Measurements from ENCODE around the gene CATSPER3. TPM values are rescaled to one million over a fixed set of nuclear protein-coding genes. Genes with fewer than 3 reads are reported as not detected.
"Not testable (repeated sequence)": the region's sequence is repeated elsewhere in the genome, so short reads cannot be mapped to it uniquely, and the experiment has no call there.

Gene CATSPER3
- total RNA-seq, 1 experiment from 2014 or later, result 0.90 TPM

DNA sequence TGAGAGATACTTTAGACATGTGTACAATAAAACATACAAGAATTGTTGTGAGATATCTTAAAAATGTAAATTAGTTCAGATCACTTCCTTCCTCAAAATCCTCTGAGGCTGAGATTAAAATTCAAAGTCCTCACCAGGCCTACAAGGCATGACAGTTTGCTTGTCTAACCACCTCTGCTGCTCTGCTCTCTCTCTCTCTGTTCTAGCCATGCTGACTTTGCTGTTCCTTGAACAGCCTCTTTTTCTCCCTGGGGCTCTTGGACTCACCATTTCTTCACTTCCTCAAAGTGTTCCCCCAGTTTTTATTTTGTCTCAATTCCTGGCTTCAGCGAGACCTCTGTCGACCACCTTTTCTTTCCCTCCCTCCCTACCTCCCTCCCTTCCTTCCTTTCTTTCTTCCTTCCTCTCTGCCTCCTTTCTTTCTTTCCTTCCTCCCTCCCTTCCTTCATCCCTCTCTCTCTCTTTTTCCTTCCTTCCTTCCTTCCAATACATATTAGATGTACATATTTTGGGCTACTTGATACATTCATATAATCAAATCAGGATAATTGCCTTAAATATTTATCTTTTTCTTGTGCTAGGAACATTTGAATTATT, 27.0 kb downstream of the CATSPER3 start:
- peaks cover 4% of the 10 kb centered on the region for H3K9me3 ChIP-seq (ENCODE audit: low read depth, low read length, poor library complexity, severe bottlenecking)
- TF ChIP-seq EZH2 (IDR thresholded peaks at IDR 0.05; ENCODE audit: borderline replicate concordance, low read depth, low read length, poor library complexity, severe bottlenecking) (no peak), CTCF (conservative IDR thresholded peaks at IDR 0.05; ENCODE audit: low read depth, low read length) (no peak)
- intact Hi-C loops (cut with micrococcal nuclease; ENCODE audit: unreplicated experiment), result no loop called here
- POLR2A ChIA-PET (ENCODE audit: low non-redundant PET), result no interaction called here
- CTCF ChIA-PET, result no interaction called here
- DNase-seq (ENCODE audit: low spot score), result peak; percentile 16
- no TSS peak for BruUV-seq (replicated peaks)
- no peaks in the 10 kb centered on the region for H3K36me3 ChIP-seq (ENCODE audit: insufficient read depth, low read length, poor library complexity, severe bottlenecking)
- no peak overlapping the region for H3K4me3 ChIP-seq (ENCODE audit: low read depth, low read length, poor library complexity, severe bottlenecking)
- no peaks in the 10 kb centered on the region for H3K4me1 ChIP-seq (ENCODE audit: insufficient read depth, low read length, poor library complexity, severe bottlenecking)
- H3K27ac ChIP-seq (ENCODE audit: low read depth, low read length, poor library complexity, severe bottlenecking), result no peak overlapping the region
- no peaks in the 10 kb centered on the region for H3K27me3 ChIP-seq (replicated peaks; ENCODE audit: insufficient read depth, low read depth, low read length, poor library complexity)

DNA sequence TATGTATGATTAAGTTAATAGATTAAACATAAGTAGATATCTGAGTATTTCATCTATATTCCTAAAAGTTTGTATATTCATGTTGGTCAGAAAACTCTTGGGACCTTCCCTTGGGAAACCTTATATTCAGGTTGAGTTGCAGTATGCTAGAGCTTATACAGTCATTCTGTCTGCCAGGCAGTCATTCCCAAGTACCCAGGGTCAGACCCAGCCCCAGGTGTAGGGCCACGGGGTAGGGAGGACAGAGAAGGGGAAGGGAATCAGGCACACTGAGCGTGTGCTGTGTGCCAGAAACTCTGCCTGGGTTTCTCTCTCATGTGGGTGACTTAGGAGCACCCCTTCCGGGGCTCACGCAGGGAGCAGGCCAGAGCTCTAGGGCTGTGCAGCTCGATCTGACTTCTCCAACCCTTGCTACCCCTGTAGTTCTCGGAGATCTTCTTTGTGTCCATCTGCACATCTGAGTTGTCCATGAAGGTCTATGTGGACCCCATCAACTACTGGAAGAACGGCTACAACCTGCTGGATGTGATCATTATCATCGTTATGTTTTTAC, 28.2 kb downstream of the CATSPER3 start:
- no peak for DNase-seq (ENCODE audit: low spot score)
- peaks cover 3% of the 10 kb centered on the region for H3K9me3 ChIP-seq (ENCODE audit: low read depth, low read length, poor library complexity, severe bottlenecking)
- TF ChIP-seq CTCF (conservative IDR thresholded peaks at IDR 0.05; ENCODE audit: low read depth, low read length) (no peak), EZH2 (IDR thresholded peaks at IDR 0.05; ENCODE audit: borderline replicate concordance, low read depth, low read length, poor library complexity, severe bottlenecking) (no peak)
- no peak overlapping the region for H3K4me3 ChIP-seq (ENCODE audit: low read depth, low read length, poor library complexity, severe bottlenecking)
- no peak overlapping the region for H3K27ac ChIP-seq (ENCODE audit: low read depth, low read length, poor library complexity, severe bottlenecking)
- H3K4me1 ChIP-seq (ENCODE audit: insufficient read depth, low read length, poor library complexity, severe bottlenecking), result no peaks in the 10 kb centered on the region
- no TSS peak for BruUV-seq (replicated peaks)
- CTCF ChIA-PET, result no interaction called here
- POLR2A ChIA-PET (ENCODE audit: low non-redundant PET), result no interaction called here
- H3K36me3 ChIP-seq (ENCODE audit: insufficient read depth, low read length, poor library complexity, severe bottlenecking), result no peaks in the 10 kb centered on the region
- intact Hi-C loops (cut with micrococcal nuclease; ENCODE audit: unreplicated experiment), result no loop called here
- H3K27me3 ChIP-seq (replicated peaks; ENCODE audit: insufficient read depth, low read depth, low read length, poor library complexity), result no peaks in the 10 kb centered on the region

DNA sequence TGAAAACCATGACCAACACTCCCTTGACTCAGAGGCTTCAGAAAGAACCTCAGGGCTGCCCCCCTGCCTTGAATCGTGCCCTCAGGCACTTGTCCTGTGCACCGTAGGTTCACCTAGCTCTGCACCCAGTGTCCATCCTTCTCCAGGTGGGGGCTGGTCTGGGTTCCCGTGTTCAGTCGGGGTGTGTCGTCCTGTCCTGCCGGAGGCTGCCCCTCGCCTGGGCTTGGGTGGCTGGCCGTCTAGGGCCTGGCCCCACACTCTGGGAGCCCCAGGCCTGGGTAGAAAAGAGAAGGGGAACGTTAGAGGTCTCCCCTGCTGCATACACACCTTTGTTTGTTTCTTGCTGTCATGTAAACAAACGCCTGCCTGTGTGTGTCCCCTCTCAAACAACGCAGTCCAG, 29.3 kb downstream of the CATSPER3 start:
- no peaks in the 10 kb centered on the region for H3K9me3 ChIP-seq (ENCODE audit: low read depth, low read length, poor library complexity, severe bottlenecking)
- ChIA-PET CTCF (no interaction called here), POLR2A (ENCODE audit: low non-redundant PET) (no interaction called here)
- no peaks in the 10 kb centered on the region for H3K36me3 ChIP-seq (ENCODE audit: insufficient read depth, low read length, poor library complexity, severe bottlenecking)
- H3K27me3 ChIP-seq (replicated peaks; ENCODE audit: insufficient read depth, low read depth, low read length, poor library complexity), result no peaks in the 10 kb centered on the region
- no peak overlapping the region for H3K27ac ChIP-seq (ENCODE audit: low read depth, low read length, poor library complexity, severe bottlenecking)
- no peaks in the 10 kb centered on the region for H3K4me1 ChIP-seq (ENCODE audit: insufficient read depth, low read length, poor library complexity, severe bottlenecking)
- no peak for DNase-seq (ENCODE audit: low spot score)
- no peak overlapping the region for H3K4me3 ChIP-seq (ENCODE audit: low read depth, low read length, poor library complexity, severe bottlenecking)
- intact Hi-C loops (cut with micrococcal nuclease; ENCODE audit: unreplicated experiment), result no loop called here
- no TSS peak for BruUV-seq (replicated peaks)
- TF ChIP-seq EZH2 (IDR thresholded peaks at IDR 0.05; ENCODE audit: borderline replicate concordance, low read depth, low read length, poor library complexity, severe bottlenecking) (no peak), CTCF (conservative IDR thresholded peaks at IDR 0.05; ENCODE audit: low read depth, low read length) (no peak)

GRCh38 chr5:134998068-134998467, 30.4 kb downstream of the CATSPER3 start:
- H3K4me1 ChIP-seq (ENCODE audit: insufficient read depth, low read length, poor library complexity, severe bottlenecking); DNase-seq (ENCODE audit: low spot score); H3K4me3 ChIP-seq (ENCODE audit: low read depth, low read length, poor library complexity, severe bottlenecking); POLR2A ChIA-PET (ENCODE audit: low non-redundant PET); H3K27me3 ChIP-seq (replicated peaks; ENCODE audit: insufficient read depth, low read depth, low read length, poor library complexity); H3K9me3 ChIP-seq (ENCODE audit: low read depth, low read length, poor library complexity, severe bottlenecking); intact Hi-C loops (cut with micrococcal nuclease; ENCODE audit: unreplicated experiment); H3K36me3 ChIP-seq (ENCODE audit: insufficient read depth, low read length, poor library complexity, severe bottlenecking); BruUV-seq (replicated peaks); CTCF ChIA-PET; H3K27ac ChIP-seq (ENCODE audit: low read depth, low read length, poor library complexity, severe bottlenecking): not testable (repeated sequence)

Measured in A673 (cell line).